ENCODE data around the gene OR4D9. TPM values are rescaled to one million over a fixed set of nuclear protein-coding genes. Genes with fewer than 3 reads are reported as not detected.

OR4D9 gene
- total and polyA plus RNA-seq, 10 of the 15 experiments (the other 5 are each of a cell fraction or from before 2014, with no cell fraction given) = not detected

DNA sequence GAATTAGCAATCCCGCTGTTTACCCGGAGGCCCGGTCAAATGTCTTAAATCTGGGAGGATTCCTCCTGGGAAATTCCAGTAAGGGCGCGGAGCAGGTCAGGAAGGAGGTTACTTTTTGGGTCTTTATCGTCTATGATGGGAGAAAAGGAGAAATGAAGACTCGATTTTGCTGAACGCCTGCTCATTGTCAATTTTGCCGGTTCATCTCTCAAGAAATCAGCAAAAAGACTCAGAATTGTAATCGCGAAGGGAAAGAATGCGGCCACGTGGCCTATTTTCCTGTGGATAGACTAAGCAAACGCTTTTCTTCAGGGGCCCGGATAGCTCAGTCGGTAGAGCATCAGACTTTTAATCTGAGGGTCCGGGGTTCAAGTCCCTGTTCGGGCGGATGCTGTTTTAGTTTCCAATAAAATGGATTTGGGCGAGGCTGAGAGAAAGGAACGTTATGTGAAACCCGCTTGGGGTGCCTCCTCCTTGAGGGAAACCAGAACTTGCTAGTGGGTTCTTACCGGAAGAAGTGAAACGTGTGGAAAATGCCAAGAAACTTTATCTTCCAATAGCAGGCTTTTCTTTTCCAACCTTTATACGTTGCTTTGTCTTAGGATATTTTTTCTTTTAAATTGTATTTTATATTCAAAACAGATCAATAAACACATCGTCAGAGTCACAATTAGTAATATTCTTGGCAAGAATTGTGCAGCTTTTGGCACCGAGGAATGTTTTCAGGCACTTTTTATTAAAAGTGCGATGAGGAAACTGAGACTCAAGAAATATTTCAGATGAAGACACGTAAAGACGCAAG is 45.0 kb downstream of the OR4D9 start (continued):
- TF ChIP-seq, protein P1, sequence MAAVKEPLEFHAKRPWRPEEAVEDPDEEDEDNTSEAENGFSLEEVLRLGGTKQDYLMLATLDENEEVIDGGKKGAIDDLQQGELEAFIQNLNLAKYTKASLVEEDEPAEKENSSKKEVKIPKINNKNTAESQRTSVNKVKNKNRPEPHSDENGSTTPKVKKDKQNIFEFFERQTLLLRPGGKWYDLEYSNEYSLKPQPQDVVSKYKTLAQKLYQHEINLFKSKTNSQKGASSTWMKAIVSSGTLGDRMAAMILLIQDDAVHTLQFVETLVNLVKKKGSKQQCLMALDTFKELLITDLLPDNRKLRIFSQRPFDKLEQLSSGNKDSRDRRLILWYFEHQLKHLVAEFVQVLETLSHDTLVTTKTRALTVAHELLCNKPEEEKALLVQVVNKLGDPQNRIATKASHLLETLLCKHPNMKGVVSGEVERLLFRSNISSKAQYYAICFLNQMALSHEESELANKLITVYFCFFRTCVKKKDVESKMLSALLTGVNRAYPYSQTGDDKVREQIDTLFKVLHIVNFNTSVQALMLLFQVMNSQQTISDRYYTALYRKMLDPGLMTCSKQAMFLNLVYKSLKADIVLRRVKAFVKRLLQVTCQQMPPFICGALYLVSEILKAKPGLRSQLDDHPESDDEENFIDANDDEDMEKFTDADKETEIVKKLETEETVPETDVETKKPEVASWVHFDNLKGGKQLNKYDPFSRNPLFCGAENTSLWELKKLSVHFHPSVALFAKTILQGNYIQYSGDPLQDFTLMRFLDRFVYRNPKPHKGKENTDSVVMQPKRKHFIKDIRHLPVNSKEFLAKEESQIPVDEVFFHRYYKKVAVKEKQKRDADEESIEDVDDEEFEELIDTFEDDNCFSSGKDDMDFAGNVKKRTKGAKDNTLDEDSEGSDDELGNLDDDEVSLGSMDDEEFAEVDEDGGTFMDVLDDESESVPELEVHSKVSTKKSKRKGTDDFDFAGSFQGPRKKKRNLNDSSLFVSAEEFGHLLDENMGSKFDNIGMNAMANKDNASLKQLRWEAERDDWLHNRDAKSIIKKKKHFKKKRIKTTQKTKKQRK (IDR thresholded peaks at IDR 0.05; ENCODE audit: low read depth, low read length) = no peak
- no peak for TF ChIP-seq SMAD5 (IDR thresholded peaks at IDR 0.05; ENCODE audit: low read depth)
- peak; percentile 65 for TF ChIP-seq GABPA (IDR thresholded peaks at IDR 0.05; ENCODE audit: low read depth)

DNA sequence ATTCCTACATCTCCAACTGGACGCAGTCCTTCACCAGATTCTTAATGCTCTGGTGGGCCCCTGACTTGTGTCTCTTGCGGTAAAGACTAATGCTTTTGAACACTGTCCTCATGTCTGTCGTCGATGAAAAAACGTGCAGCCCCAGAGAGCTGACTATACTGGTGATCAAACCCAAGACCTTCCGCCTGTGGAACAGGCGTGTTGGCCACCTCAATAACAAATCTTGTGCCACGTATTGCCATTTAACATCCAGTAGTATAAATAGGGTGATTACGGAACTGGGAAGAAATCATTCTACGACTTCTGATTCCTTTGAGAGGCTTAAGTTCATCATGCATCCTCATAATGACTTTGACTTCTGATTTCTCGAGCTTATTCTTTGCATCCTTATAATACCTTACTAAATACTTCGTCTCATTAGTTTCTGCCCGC is 45.6 kb downstream of the OR4D9 start:
- Histone ChIP-seq H3K36me3 (ENCODE audit: control insufficient read depth in 2 of 2, insufficient read depth in 2 of 2, low read length in 1 of 2) (no peaks in the 10 kb centered on the region), H2AFZ (ENCODE audit: control insufficient read depth, low read depth, low read length) (peak overlapping the region; percentile 43), H3K27me3 (replicated peaks in 1 of 2; ENCODE audit: control insufficient read depth in 2 of 2, insufficient read depth in 2 of 2, low read length in 1 of 2) (no peaks in the 10 kb centered on the region), H4K20me1 (ENCODE audit: control insufficient read depth, insufficient read depth) (no peaks in the 10 kb centered on the region), H3K9me3 (replicated peaks; ENCODE audit: control insufficient read depth, insufficient read depth, low read length) (no peaks in the 10 kb centered on the region), H3K4me2 (ENCODE audit: control insufficient read depth, insufficient read depth) (peak overlapping the region; percentile 75), H3K9ac (ENCODE audit: control insufficient read depth, insufficient read depth, low read length) (no peak overlapping the region; the same call in 1 of the 2 replicates), H3K4me1 (ENCODE audit: control insufficient read depth, insufficient read depth, low read length) (peaks cover 4% of the 10 kb centered on the region; the same call in 1 of the 2 replicates), H3K79me2 (ENCODE audit: control insufficient read depth, insufficient read depth, low read length) (no peaks in the 10 kb centered on the region), H3K4me3 (peak overlapping the region; percentile 64), H3K27ac (ENCODE audit: control insufficient read depth, insufficient read depth) (peak overlapping the region; percentile 60; the same call in 1 of the 2 replicates)
- ChIA-PET CTCF (interaction anchor here (0.9 to 3.1 kb wide), 3 partner anchors 9 to 124 kb away, joined by 4 to 14 read pairs (median 12); no protein-coding TSS in a partner anchor), SMC1A (ENCODE audit: uncharacterized antibody, unreplicated experiment) (interaction anchor here (1.5 to 4.8 kb wide), 4 partner anchors 7 to 60 kb away, joined by 4 to 21 read pairs (median 10); partner anchors contain the start of gene OSBP), POLR2A (interaction anchor here (0.8 to 3.5 kb wide), 3 partner anchors 9 to 112 kb away, joined by 4 to 12 read pairs (median 9); partner anchors contain the start of genes OSBP and PATL1), RAD21 (ENCODE audit: unreplicated experiment) (interaction anchor here (0.6 to 3.4 kb wide), 7 partner anchors 9 to 120 kb away, joined by 3 to 15 read pairs (median 4); partner anchors contain the start of gene PATL1)
- 6% methylated on average over 13 of the region's 13 CpGs for WGBS (ENCODE audit: insufficient coverage, insufficient replicate concordance, low lambda C conversion rate, missing lambda C conversion rate)
- ATAC-seq (peak; percentile 40), FAIRE-seq (peak; percentile 27), DNase-seq (ENCODE audit: low read depth, low spot score) (no peak)
- in situ Hi-C loops (cut with MboI) = loop anchor here (5.0 to 10.0 kb wide), 5 partner anchors 342 to 982 kb away; partner anchors contain the start of genes DTX4, LPXN, MPEG1 and MS4A6A
- intact Hi-C loops (cut with micrococcal nuclease; ENCODE audit: unreplicated experiment) = loop anchor here (5.0 to 10.0 kb wide), 4 partner anchors 255 to 1890 kb away; partner anchors contain the start of genes LPXN, MRPL16, ZDHHC5 and ZFP91
- BruUV-seq (replicated peaks) = no TSS peak
- TF ChIP-seq ZNF24 (IDR thresholded peaks at IDR 0.05) (no peak), MXI1 (IDR thresholded peaks at IDR 0.05; ENCODE audit: low read depth, low read length) (no peak), MEF2A (IDR thresholded peaks at IDR 0.05; ENCODE audit: insufficient read depth, low read depth, low read length) (no peak), ZNF207 (IDR thresholded peaks at IDR 0.05; ENCODE audit: borderline replicate concordance) (no peak), PBX3 (IDR thresholded peaks at IDR 0.05; ENCODE audit: insufficient replicate concordance, low read depth, low read length) (no peak), TBL1XR1 (IDR thresholded peaks at IDR 0.05; ENCODE audit: low read depth, low read length) (0 out of 2 replicates have a peak, but pooled peaks have one; percentile 9)
- TF ChIP-seq, protein P2, sequence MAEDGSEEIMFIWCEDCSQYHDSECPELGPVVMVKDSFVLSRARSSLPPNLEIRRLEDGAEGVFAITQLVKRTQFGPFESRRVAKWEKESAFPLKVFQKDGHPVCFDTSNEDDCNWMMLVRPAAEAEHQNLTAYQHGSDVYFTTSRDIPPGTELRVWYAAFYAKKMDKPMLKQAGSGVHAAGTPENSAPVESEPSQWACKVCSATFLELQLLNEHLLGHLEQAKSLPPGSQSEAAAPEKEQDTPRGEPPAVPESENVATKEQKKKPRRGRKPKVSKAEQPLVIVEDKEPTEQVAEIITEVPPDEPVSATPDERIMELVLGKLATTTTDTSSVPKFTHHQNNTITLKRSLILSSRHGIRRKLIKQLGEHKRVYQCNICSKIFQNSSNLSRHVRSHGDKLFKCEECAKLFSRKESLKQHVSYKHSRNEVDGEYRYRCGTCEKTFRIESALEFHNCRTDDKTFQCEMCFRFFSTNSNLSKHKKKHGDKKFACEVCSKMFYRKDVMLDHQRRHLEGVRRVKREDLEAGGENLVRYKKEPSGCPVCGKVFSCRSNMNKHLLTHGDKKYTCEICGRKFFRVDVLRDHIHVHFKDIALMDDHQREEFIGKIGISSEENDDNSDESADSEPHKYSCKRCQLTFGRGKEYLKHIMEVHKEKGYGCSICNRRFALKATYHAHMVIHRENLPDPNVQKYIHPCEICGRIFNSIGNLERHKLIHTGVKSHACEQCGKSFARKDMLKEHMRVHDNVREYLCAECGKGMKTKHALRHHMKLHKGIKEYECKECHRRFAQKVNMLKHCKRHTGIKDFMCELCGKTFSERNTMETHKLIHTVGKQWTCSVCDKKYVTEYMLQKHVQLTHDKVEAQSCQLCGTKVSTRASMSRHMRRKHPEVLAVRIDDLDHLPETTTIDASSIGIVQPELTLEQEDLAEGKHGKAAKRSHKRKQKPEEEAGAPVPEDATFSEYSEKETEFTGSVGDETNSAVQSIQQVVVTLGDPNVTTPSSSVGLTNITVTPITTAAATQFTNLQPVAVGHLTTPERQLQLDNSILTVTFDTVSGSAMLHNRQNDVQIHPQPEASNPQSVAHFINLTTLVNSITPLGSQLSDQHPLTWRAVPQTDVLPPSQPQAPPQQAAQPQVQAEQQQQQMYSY (CRISPR knock-in tag; IDR thresholded peaks at IDR 0.05) = no peak

Data from GM12878 (cell line).